HEK293 (cell line): ENCODE data around the gene EXD1.

ENCODE experiments used
- HOXC10 ChIP-seq: sonication (generic); formaldehyde crosslinking; IDR thresholded peaks from 2 replicates; pipeline ENCODE4 v1.8.1; 2023; ENCODE audit warnings: mild to moderate bottlenecking, missing genetic modification reagents
- KLF7 ChIP-seq: fragments of 450-650 bp; formaldehyde crosslinking; IDR thresholded peaks from 2 replicates; pipeline ENCODE4 v1.5.1; 2016; ENCODE audit warnings: missing biosample characterization, missing genetic modification characterization, borderline replicate concordance
- KLF9 ChIP-seq: fragments of 450-650 bp; formaldehyde crosslinking; IDR thresholded peaks from 2 replicates; pipeline ENCODE4 v1.5.1; 2016; ENCODE audit warnings: missing biosample characterization, missing genetic modification characterization, low read depth
- SALL2 ChIP-seq: fragments of 450-650 bp; formaldehyde crosslinking; IDR thresholded peaks from 2 replicates; pipeline ENCODE4 v1.5.0; 2017; ENCODE audit warnings: missing biosample characterization, mild to moderate bottlenecking, missing genetic modification characterization, borderline replicate concordance
- SETDB1 ChIP-seq: IDR thresholded peaks from one replicate; pipeline ENCODE4 v1.6.1; 2017; ENCODE audit warnings: mild to moderate bottlenecking, low read length, moderate library complexity, mixed read lengths; ENCODE audit not compliant: insufficient read length
- WT1 ChIP-seq: fragments of 450-650 bp; formaldehyde crosslinking; IDR thresholded peaks from 2 replicates; pipeline ENCODE4 v1.5.1; 2016; ENCODE audit warnings: missing biosample characterization, missing genetic modification characterization
- ZBTB11 ChIP-seq: fragments of 450-650 bp; formaldehyde crosslinking; conservative IDR thresholded peaks from 2 replicates; pipeline ENCODE4 v1.5.1; 2016; ENCODE audit warnings: low read depth, missing biosample characterization, missing genetic modification characterization
- ZBTB6 ChIP-seq: fragments of 450-650 bp; formaldehyde crosslinking; IDR thresholded peaks from 2 replicates; pipeline ENCODE4 v1.5.1; 2017; ENCODE audit warnings: missing biosample characterization, missing genetic modification characterization
- ZNF10 ChIP-seq: fragments of 450-650 bp; formaldehyde crosslinking; IDR thresholded peaks from 2 replicates; pipeline ENCODE4 v1.5.1; 2017; ENCODE audit warnings: missing biosample characterization, missing genetic modification characterization
- ZNF121 ChIP-seq: fragments of 450-650 bp; formaldehyde crosslinking; IDR thresholded peaks from 2 replicates; pipeline ENCODE4 v1.5.1; 2016; ENCODE audit warnings: missing biosample characterization, missing genetic modification characterization
- ZNF138 ChIP-seq: fragments of 450-650 bp; formaldehyde crosslinking; IDR thresholded peaks from 2 replicates; pipeline ENCODE4 v1.5.1; 2016; ENCODE audit warnings: missing biosample characterization, missing genetic modification characterization, borderline replicate concordance
- ZNF175 ChIP-seq: fragments of 450-650 bp; formaldehyde crosslinking; IDR thresholded peaks from 2 replicates; pipeline ENCODE4 v1.5.1; 2016; ENCODE audit warnings: missing biosample characterization, missing genetic modification characterization
- ZNF184 ChIP-seq: fragments of 450-650 bp; IDR thresholded peaks from 2 replicates; pipeline ENCODE4 v1.5.1; 2018; ENCODE audit warnings: missing biosample characterization, mild to moderate bottlenecking, missing genetic modification characterization
- ZNF280D ChIP-seq: fragments of 450-650 bp; formaldehyde crosslinking; IDR thresholded peaks from 2 replicates; pipeline ENCODE4 v1.5.1; 2016; ENCODE audit warnings: missing biosample characterization, missing genetic modification characterization
- ZNF324 ChIP-seq: fragments of 450-650 bp; formaldehyde crosslinking; IDR thresholded peaks from 2 replicates; pipeline ENCODE4 v1.5.1; 2016; ENCODE audit warnings: missing biosample characterization, missing genetic modification characterization
- ZNF488 ChIP-seq: fragments of 450-650 bp; formaldehyde crosslinking; IDR thresholded peaks from 2 replicates; pipeline ENCODE4 v1.5.1; 2016; ENCODE audit warnings: missing biosample characterization, missing genetic modification characterization
- ZNF544 ChIP-seq: fragments of 450-650 bp; formaldehyde crosslinking; IDR thresholded peaks from 2 replicates; pipeline ENCODE4 v1.5.0; 2017; ENCODE audit warnings: missing biosample characterization, missing genetic modification characterization
- ZNF654 ChIP-seq: fragments of 450-650 bp; formaldehyde crosslinking; IDR thresholded peaks from 2 replicates; pipeline ENCODE4 v1.5.1; 2016; ENCODE audit warnings: low read depth, missing biosample characterization, missing genetic modification characterization
- ZNF768 ChIP-seq: fragments of 450-650 bp; formaldehyde crosslinking; IDR thresholded peaks from 2 replicates; pipeline ENCODE4 v1.5.1; 2018; ENCODE audit warnings: missing biosample characterization, mild to moderate bottlenecking, missing genetic modification characterization
- ZNF785 ChIP-seq: fragments of 450-650 bp; formaldehyde crosslinking; IDR thresholded peaks from 2 replicates; pipeline ENCODE4 v1.5.1; 2016; ENCODE audit warnings: missing biosample characterization, missing genetic modification characterization
- TF ChIP-seq, protein P1 (sequence below): fragments of 450-650 bp; formaldehyde crosslinking; IDR thresholded peaks from 2 replicates; pipeline ENCODE4 v1.5.1; 2017; ENCODE audit warnings: missing biosample characterization, missing genetic modification characterization
- TF ChIP-seq, protein P2 (sequence below): fragments of 450-650 bp; formaldehyde crosslinking; IDR thresholded peaks from 2 replicates; pipeline ENCODE4 v1.5.1; 2016; ENCODE audit warnings: missing biosample characterization, missing genetic modification characterization
- TF ChIP-seq, protein P3 (sequence below): fragments of 450-650 bp; formaldehyde crosslinking; IDR thresholded peaks from 2 replicates; pipeline ENCODE4 v1.5.1; 2016; ENCODE audit warnings: missing biosample characterization, missing genetic modification characterization
- TF ChIP-seq, protein P4 (sequence below): fragments of 450-650 bp; IDR thresholded peaks from 2 replicates; pipeline ENCODE4 v1.5.1; 2018; ENCODE audit warnings: missing biosample characterization, missing genetic modification characterization

The EXD1 gene

GRCh38 chr15:41241221-41241964 is 10.8 kb upstream of the EXD1 start (continued):
- TF ChIP-seq, protein P1, sequence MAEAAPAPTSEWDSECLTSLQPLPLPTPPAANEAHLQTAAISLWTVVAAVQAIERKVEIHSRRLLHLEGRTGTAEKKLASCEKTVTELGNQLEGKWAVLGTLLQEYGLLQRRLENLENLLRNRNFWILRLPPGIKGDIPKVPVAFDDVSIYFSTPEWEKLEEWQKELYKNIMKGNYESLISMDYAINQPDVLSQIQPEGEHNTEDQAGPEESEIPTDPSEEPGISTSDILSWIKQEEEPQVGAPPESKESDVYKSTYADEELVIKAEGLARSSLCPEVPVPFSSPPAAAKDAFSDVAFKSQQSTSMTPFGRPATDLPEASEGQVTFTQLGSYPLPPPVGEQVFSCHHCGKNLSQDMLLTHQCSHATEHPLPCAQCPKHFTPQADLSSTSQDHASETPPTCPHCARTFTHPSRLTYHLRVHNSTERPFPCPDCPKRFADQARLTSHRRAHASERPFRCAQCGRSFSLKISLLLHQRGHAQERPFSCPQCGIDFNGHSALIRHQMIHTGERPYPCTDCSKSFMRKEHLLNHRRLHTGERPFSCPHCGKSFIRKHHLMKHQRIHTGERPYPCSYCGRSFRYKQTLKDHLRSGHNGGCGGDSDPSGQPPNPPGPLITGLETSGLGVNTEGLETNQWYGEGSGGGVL (tag by site-specific recombination), result no peak
- TF ChIP-seq WT1 (tag by site-specific recombination), result no peak
- no peak for TF ChIP-seq ZNF785 (tag by site-specific recombination)
- TF ChIP-seq ZNF768 (tag by site-specific recombination), result no peak
- TF ChIP-seq ZNF544 (tag by site-specific recombination), result peak; percentile 77; the same call in 1 of the 2 replicates
- TF ChIP-seq, protein P2, sequence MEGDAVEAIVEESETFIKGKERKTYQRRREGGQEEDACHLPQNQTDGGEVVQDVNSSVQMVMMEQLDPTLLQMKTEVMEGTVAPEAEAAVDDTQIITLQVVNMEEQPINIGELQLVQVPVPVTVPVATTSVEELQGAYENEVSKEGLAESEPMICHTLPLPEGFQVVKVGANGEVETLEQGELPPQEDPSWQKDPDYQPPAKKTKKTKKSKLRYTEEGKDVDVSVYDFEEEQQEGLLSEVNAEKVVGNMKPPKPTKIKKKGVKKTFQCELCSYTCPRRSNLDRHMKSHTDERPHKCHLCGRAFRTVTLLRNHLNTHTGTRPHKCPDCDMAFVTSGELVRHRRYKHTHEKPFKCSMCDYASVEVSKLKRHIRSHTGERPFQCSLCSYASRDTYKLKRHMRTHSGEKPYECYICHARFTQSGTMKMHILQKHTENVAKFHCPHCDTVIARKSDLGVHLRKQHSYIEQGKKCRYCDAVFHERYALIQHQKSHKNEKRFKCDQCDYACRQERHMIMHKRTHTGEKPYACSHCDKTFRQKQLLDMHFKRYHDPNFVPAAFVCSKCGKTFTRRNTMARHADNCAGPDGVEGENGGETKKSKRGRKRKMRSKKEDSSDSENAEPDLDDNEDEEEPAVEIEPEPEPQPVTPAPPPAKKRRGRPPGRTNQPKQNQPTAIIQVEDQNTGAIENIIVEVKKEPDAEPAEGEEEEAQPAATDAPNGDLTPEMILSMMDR (tag by site-specific recombination), result no peak
- no peak for TF ChIP-seq KLF7
- TF ChIP-seq SETDB1, result no peak
- no peak for TF ChIP-seq ZNF654 (tag by site-specific recombination)
- no peak for TF ChIP-seq ZNF280D
- peak; percentile 89; the same call in 1 of the 2 replicates for TF ChIP-seq ZNF184 (tag by site-specific recombination)
- TF ChIP-seq, protein P3, sequence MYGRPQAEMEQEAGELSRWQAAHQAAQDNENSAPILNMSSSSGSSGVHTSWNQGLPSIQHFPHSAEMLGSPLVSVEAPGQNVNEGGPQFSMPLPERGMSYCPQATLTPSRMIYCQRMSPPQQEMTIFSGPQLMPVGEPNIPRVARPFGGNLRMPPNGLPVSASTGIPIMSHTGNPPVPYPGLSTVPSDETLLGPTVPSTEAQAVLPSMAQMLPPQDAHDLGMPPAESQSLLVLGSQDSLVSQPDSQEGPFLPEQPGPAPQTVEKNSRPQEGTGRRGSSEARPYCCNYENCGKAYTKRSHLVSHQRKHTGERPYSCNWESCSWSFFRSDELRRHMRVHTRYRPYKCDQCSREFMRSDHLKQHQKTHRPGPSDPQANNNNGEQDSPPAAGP, result no peak
- 0 out of 2 replicates have a peak, but pooled peaks have one; percentile 13 for TF ChIP-seq ZNF10 (tag by site-specific recombination)
- TF ChIP-seq ZNF324 (tag by site-specific recombination), result no peak
- no peak for TF ChIP-seq ZNF175 (tag by site-specific recombination)
- no peak for TF ChIP-seq KLF9 (tag by site-specific recombination)
- TF ChIP-seq ZNF138 (tag by site-specific recombination), result no peak
- TF ChIP-seq HOXC10 (CRISPR knock-in tag), result no peak
- no peak for TF ChIP-seq ZNF488
- no peak for TF ChIP-seq ZBTB11 (tag by site-specific recombination)
- TF ChIP-seq, protein P4, sequence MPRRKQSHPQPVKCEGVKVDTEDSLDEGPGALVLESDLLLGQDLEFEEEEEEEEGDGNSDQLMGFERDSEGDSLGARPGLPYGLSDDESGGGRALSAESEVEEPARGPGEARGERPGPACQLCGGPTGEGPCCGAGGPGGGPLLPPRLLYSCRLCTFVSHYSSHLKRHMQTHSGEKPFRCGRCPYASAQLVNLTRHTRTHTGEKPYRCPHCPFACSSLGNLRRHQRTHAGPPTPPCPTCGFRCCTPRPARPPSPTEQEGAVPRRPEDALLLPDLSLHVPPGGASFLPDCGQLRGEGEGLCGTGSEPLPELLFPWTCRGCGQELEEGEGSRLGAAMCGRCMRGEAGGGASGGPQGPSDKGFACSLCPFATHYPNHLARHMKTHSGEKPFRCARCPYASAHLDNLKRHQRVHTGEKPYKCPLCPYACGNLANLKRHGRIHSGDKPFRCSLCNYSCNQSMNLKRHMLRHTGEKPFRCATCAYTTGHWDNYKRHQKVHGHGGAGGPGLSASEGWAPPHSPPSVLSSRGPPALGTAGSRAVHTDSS, result peak; percentile 22; the same call in 1 of the 2 replicates
- TF ChIP-seq SALL2 (tag by site-specific recombination), result no peak
- TF ChIP-seq ZBTB6, result no peak
- no peak for TF ChIP-seq ZNF121 (tag by site-specific recombination)
